ENCODE data around the gene KLHL8.

DNA sequence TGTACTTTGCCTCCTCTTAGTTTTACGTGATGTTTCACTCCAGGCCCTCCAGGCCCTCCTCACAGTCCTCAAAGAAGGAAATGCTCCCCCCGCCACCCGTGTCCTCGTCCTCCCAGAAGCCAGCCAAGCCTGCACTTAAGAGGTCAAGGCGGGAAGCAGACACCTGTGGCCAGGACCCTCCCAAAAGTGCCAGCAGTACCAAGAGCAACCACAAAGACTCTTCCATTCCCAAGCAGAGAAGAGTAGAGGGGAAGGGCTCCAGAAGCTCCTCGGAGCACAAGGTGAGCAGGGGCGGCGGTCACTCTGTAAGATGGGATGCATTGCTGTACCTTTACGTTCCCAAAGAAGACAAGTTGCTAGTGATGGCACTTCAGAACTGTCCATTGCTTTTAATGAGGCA, 94.4 kb downstream of the KLHL8 start:
- TF ChIP-seq, protein P1, sequence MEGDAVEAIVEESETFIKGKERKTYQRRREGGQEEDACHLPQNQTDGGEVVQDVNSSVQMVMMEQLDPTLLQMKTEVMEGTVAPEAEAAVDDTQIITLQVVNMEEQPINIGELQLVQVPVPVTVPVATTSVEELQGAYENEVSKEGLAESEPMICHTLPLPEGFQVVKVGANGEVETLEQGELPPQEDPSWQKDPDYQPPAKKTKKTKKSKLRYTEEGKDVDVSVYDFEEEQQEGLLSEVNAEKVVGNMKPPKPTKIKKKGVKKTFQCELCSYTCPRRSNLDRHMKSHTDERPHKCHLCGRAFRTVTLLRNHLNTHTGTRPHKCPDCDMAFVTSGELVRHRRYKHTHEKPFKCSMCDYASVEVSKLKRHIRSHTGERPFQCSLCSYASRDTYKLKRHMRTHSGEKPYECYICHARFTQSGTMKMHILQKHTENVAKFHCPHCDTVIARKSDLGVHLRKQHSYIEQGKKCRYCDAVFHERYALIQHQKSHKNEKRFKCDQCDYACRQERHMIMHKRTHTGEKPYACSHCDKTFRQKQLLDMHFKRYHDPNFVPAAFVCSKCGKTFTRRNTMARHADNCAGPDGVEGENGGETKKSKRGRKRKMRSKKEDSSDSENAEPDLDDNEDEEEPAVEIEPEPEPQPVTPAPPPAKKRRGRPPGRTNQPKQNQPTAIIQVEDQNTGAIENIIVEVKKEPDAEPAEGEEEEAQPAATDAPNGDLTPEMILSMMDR (IDR thresholded peaks at IDR 0.05), result no peak
- no peak for TF ChIP-seq POLR2A (IDR thresholded peaks at IDR 0.05)
- TF ChIP-seq EP300 (IDR thresholded peaks at IDR 0.05), result no peak
